ENCODE data around the gene KHNYN. TPM values are rescaled to one million over a fixed set of nuclear protein-coding genes. Genes with fewer than 3 reads are reported as not detected.

KHNYN gene
- polyA plus RNA-seq, 3 donors, result 44.8 to 51.6 (median 48.4) TPM

- DNase-seq (ENCODE audit: extremely low read depth in 1 of 11, low read depth in 9 of 11, low spot score in 4 of 11), result no peak
Measured at GRCh38 chr14:24432259-24433131, 2.7 kb downstream of the KHNYN start.

GRCh38 chr14:24434036-24434435 lies 4.3 kb downstream of the KHNYN start:
- no peak for DNase-seq (ENCODE audit: extremely low read depth in 1 of 11, low read depth in 9 of 11, low spot score in 4 of 11)

GRCh38 chr14:24434676-24435075 lies 4.9 kb downstream of the KHNYN start:
- no peak for DNase-seq (ENCODE audit: extremely low read depth in 1 of 11, low read depth in 9 of 11, low spot score in 4 of 11)

- no peak for DNase-seq (ENCODE audit: extremely low read depth in 1 of 11, low read depth in 9 of 11, low spot score in 4 of 11)
Measured at GRCh38 chr14:24435192-24435810, 5.5 kb downstream of the KHNYN start.

- no peak for DNase-seq (ENCODE audit: extremely low read depth in 1 of 11, low read depth in 9 of 11, low spot score in 4 of 11)
Measured at GRCh38 chr14:24435998-24436354, 6.2 kb downstream of the KHNYN start.

GRCh38 chr14:24436355-24437019 lies 6.7 kb downstream of the KHNYN start:
- DNase-seq (ENCODE audit: extremely low read depth in 1 of 11, low read depth in 9 of 11, low spot score in 4 of 11), result peak in 6 of 11 donors; percentile 47 to 64 (median 52)

GRCh38 chr14:24437020-24437735 lies 7.4 kb downstream of the KHNYN start:
- no peak for DNase-seq (ENCODE audit: extremely low read depth in 1 of 11, low read depth in 9 of 11, low spot score in 4 of 11)

- no peak for DNase-seq (ENCODE audit: extremely low read depth in 1 of 11, low read depth in 9 of 11, low spot score in 4 of 11)
Measured at GRCh38 chr14:24437736-24438067, 7.9 kb downstream of the KHNYN start.

GRCh38 chr14:24438223-24439097 lies 8.7 kb downstream of the KHNYN start:
- no peak for DNase-seq (ENCODE audit: extremely low read depth in 1 of 11, low read depth in 9 of 11, low spot score in 4 of 11)

- no peak for DNase-seq (ENCODE audit: extremely low read depth in 1 of 11, low read depth in 9 of 11, low spot score in 4 of 11)
Measured at GRCh38 chr14:24439257-24439656, 9.5 kb downstream of the KHNYN start.

- no peak for DNase-seq (ENCODE audit: extremely low read depth in 1 of 11, low read depth in 9 of 11, low spot score in 4 of 11)
Measured at GRCh38 chr14:24439830-24440605, 10.3 kb downstream of the KHNYN start.

- DNase-seq (ENCODE audit: extremely low read depth in 1 of 11, low read depth in 9 of 11, low spot score in 4 of 11), result no peak
Measured at GRCh38 chr14:24440606-24441399, 11.0 kb downstream of the KHNYN start.

GRCh38 chr14:24441485-24441884 lies 11.7 kb downstream of the KHNYN start:
- no peak for DNase-seq (ENCODE audit: extremely low read depth in 1 of 11, low read depth in 9 of 11, low spot score in 4 of 11)

- no peak for DNase-seq (ENCODE audit: extremely low read depth in 1 of 11, low read depth in 9 of 11, low spot score in 4 of 11)
Measured at GRCh38 chr14:24441904-24442239, 12.1 kb downstream of the KHNYN start.

- peak; percentile 96 to 99 (median 98) for DNase-seq (ENCODE audit: extremely low read depth in 1 of 11, low read depth in 9 of 11, low spot score in 4 of 11)
Measured at GRCh38 chr14:24442240-24443052, 12.7 kb downstream of the KHNYN start, which contains the start of gene SDR39U1. SDR39U1 (minus strand) TSS chr14:24442776; CDS start chr14:24442769, 7 bp downstream.

- DNase-seq (ENCODE audit: extremely low read depth in 1 of 11, low read depth in 9 of 11, low spot score in 4 of 11), result no peak
Measured at GRCh38 chr14:24443053-24443665, 13.4 kb downstream of the KHNYN start.

Data from renal cortex interstitium (tissue), 11 donors.